ENCODE data around the gene GPX5.

- TF ChIP-seq, protein P1, sequence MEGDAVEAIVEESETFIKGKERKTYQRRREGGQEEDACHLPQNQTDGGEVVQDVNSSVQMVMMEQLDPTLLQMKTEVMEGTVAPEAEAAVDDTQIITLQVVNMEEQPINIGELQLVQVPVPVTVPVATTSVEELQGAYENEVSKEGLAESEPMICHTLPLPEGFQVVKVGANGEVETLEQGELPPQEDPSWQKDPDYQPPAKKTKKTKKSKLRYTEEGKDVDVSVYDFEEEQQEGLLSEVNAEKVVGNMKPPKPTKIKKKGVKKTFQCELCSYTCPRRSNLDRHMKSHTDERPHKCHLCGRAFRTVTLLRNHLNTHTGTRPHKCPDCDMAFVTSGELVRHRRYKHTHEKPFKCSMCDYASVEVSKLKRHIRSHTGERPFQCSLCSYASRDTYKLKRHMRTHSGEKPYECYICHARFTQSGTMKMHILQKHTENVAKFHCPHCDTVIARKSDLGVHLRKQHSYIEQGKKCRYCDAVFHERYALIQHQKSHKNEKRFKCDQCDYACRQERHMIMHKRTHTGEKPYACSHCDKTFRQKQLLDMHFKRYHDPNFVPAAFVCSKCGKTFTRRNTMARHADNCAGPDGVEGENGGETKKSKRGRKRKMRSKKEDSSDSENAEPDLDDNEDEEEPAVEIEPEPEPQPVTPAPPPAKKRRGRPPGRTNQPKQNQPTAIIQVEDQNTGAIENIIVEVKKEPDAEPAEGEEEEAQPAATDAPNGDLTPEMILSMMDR (IDR thresholded peaks at IDR 0.05): no peak
- no peak for TF ChIP-seq EZH2 (IDR thresholded peaks at IDR 0.05; ENCODE audit: borderline replicate concordance, insufficient read depth, low read depth, low read length, poor library complexity, severe bottlenecking)
These were observed 28.4 kb upstream of the GPX5 start for GRCh38 chr6:28497306-28497705.
